GM18867 (cell line): Measurements from ENCODE around the gene APOB.

ENCODE experiments used
- ATAC-seq: cut with Tn5 transposase; IDR thresholded peaks from one replicate; pipeline ENCODE4 v1.9.1; 2021; ENCODE audit warnings: mild to moderate bottlenecking, moderate library complexity; ENCODE audit not compliant: unreplicated experiment

Gene APOB

DNA sequence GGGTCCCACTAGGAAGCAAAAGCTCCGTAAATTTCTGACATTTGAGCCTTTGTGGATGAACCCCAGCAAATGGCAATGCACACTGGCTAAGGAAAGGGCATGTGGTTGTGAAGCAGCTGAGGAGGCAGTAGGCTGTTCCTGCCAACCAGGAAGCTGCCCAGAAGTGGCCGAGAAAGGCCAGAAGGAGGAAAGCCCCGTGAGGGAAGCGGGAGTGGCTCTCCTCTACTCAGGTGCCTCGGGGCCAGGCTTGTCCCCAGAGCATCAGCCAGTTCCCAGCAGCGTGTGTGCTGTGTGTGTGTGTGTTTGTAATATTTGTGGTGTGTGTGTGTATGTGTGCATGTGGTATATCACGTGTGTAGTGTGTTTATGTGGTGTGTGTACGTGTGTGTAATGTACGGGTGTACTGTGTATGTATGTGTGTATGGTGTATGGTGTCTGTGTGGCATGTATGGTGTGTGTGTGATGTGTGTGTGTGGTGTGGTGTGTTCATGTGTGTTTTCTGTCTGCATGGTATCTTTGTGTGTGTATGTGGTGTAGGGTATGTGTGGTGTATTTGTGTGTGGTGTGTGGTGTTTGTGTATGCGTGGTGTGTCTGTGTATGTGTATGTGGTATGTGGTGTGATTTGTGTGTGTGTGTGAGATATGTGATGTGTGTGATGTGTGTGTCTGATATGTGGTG is 90.6 kb downstream of the APOB start:
- ATAC-seq = no peak
